Measurements from ENCODE around the gene POLE2.
"Not testable (repeated sequence)": the region's sequence is repeated elsewhere in the genome, so short reads cannot be mapped to it uniquely, and the experiment has no call there.

POLE2 gene, protein sequence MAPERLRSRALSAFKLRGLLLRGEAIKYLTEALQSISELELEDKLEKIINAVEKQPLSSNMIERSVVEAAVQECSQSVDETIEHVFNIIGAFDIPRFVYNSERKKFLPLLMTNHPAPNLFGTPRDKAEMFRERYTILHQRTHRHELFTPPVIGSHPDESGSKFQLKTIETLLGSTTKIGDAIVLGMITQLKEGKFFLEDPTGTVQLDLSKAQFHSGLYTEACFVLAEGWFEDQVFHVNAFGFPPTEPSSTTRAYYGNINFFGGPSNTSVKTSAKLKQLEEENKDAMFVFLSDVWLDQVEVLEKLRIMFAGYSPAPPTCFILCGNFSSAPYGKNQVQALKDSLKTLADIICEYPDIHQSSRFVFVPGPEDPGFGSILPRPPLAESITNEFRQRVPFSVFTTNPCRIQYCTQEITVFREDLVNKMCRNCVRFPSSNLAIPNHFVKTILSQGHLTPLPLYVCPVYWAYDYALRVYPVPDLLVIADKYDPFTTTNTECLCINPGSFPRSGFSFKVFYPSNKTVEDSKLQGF

DNA sequence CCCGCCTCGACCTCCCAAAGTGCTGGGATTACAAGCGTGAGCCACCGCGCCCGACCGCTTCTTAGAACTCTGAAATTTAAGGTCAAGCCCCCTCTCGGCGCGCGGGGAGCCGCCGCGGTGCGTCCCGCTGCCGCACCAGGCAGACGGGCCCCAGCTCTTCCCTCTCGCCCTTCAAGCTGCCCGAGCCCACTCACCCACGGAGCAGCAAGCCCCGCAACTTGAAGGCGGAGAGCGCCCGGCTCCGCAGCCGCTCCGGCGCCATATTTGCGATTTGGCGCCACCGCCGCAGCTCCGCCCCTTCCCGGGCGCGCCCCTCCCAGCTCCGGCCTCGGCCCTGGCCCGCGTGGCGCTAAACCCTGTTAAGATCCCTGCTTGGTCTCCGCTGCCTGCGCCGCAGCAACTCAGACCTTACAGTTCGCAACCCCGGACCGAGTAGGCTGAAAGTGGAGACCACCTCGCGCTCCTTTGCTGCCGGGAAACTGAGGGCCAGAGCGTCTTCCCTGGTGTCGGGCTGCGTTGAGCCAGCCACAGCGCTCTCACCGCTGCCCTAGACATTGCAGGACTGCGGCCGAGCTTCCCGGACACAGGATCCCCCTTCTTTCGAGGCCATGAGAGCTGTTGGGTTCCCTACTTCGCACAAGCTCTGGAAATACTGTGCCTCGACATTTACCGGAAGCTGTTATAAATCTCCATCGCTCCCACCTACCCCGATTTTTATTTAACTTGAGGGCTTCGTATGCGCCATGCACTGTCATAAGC, at the start of gene POLE2:
Gene POLE2, minus strand, starts transcription at position 273 of the 759 bp plus-strand sequence. Its CDS starts 11 bp downstream, at position 262.
- DNase-seq (ENCODE audit: low spot score) = peak; percentile 51

DNA sequence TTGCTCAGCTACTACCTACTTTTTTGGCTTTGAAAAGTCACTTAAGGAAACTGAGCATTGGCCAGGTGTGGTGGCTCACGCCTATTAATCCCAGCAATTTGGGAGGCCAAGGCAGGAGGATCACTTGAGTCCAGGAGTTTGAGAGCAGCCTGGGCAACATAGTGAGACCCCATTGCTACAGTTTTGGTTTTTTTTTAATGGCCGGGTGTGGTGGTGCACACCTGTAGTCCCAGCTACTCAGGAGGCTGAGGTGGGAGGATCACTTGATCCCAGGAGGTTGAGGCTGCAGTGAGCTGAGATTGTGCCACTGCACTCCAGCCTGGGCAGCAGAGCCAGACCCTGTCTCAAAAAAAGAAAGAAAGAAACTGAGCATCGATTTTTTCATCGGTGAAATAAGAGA, 47.7 kb upstream of the POLE2 start:
- not testable (repeated sequence) for DNase-seq (ENCODE audit: low spot score)

DNA sequence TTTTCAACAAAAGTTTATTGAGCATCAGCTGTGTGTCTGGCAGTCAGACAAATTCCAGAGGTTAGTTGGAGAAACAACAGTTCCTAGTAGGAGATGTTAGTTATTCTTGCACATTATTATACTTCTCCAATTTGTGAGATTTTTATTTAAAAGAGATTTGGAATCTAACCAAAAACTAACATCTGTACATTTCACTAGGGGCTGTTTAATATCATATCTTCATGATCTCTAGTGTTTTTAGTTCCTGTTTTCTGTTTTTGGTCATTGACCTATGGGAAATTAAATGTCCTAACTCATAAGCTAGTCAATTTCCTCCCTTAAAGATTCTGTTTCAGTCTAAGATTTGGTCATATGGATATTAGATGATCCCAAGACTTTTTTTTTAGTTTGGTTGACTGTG, 45.8 kb upstream of the POLE2 start:
- DNase-seq (ENCODE audit: low spot score) = no peak

DNA sequence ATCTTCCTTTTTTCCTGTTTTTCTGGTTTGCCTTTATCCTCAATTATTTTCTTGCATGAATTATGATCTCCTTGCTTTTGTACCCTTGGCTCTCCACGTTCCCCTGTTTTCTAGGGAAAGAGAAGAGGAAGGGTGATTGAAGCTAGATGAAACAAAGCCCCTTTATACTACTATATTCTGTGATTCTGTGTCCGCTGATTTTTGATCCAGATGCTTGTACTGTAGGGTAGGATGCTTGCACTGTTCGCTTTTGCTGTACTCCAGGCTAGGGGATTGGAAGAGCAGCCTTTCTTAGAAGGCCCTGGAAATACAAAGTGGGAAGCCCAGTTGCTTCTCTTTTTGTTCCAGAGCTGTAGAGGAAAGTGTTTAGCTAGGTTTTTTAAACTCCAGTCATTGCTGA, 44.9 kb upstream of the POLE2 start:
- no peak for DNase-seq (ENCODE audit: low spot score)

DNA sequence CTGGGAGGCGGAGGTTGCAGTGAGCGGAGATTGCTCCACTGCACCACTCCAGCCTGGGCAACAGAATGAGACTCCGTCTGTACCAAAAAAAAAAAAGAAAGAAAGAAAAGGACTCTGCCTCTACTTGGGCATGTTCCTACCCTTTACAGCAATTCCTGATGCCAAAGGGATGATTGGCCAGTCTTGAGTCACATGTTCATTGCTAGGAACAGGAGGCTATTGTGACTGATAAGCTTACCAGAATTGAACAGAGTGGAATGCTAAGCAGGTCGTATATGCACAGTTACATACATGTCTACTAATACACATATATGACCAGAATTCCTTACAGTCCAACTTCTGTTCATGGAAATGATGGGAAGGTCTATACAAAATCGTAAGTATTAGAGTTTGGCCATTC, 39.2 kb upstream of the POLE2 start:
- DNase-seq (ENCODE audit: low spot score) = no peak

DNA sequence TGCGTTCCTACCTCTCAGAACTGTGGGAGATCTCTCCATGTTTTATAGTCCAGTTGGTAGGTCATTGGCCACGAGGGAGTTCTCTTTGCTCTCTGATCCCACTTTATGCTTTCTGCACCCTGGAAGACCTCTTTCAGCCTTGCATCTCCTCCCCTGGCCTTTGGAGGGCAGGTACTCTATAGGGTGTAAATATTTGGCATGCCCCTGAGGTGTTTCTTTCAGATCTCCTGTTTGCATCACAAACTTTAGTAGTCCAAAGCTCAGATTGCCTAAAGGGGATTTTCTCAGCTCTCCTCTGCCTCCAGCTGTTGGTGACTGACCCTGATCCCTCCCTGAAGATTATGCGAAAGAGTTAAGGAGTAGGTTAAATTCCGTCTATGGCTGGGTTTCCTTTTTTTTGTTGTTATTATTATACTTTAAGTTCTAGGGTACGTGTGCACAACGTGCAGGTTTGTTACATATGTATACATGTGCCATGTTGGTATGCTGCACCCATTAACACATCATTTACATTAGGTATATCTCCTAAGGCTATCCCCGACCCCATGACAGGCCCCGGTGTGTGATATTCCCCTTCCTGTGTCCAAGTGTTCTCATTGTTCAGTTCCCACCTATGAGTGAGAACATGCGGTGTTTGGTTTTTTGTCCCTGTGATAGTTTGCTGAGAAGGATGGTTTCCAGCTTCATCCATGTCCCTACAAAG, 33.9 kb upstream of the POLE2 start:
- DNase-seq (ENCODE audit: low spot score) = not testable (repeated sequence)

DNA sequence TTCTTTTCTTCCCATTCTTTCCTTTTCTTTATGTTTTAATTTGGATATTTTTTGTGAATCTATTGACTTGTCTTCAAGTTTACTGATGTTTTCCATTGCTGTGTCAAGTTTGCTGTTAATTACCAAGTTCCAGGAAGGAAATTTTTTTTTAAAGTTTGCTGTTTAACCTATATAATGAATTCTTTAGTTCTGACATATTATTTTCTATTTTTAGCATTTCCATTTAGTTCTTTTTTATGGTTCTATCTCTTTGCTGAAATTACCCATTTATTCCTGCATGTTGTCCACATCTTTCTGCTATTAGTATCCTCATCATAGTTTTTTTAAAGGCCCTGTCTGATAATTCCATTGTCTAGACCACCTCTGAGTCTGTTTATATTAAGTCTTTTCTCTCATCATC, 32.7 kb upstream of the POLE2 start:
- DNase-seq (ENCODE audit: low spot score) = no peak

DNA sequence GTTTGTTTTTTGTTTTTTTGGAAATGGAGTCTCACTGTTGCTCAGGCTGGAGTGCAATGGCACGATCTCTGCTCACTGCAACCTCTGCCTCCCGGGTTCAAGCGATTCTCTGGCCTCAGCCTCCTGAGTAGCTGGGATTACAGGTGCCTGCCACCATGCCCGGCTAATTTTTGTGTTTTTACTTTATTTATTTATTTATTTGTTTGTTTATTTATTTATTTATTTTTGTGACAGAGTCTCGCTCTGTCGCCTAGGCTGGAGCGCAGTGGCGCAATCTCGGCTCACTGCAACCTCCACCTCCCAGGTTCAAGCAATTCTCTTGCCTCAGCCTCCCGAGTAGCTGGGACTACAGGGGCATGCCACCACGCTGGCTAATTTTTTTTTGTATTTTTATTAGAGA, 23.0 kb upstream of the POLE2 start:
- DNase-seq (ENCODE audit: low spot score) = not testable (repeated sequence)

DNA sequence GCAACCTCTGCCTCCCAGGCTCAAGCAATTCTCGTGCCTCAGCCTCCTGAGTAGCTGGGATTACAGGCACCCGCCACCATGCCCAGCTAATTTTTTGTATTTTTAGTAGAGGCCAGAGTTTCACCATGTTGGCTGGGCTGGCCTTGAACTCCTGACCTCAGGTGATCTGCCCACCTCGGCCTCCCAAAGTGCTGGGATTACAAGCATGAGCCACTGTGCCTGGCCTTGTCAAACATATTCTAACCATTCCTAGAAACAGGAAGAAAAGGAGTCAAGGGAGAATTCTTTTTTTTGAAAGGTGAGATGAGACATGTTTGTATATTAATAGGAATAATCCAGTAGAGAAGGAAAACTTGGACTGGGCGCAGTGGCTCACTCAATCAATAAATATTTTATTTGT, 16.5 kb upstream of the POLE2 start:
- not testable (repeated sequence) for DNase-seq (ENCODE audit: low spot score)

DNA sequence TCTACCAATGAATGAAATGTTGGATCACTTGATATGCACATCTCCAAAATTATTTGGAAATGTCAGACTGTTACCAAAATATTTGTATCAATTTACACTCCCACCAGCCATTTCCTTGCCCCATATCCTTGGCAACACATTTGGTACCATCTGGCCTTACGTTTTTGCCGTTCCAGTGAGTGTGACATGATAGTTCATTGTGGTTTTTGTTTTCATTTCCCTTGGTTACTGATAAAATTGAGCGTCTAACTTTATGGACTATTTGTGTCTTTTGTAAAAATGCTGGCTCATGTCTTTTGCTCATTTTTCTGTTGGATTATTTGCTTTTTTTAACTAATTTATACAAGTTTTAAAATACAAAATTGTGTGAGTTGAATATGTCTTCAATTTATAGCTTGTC, 16.0 kb upstream of the POLE2 start:
- DNase-seq (ENCODE audit: low spot score) = no peak

DNA sequence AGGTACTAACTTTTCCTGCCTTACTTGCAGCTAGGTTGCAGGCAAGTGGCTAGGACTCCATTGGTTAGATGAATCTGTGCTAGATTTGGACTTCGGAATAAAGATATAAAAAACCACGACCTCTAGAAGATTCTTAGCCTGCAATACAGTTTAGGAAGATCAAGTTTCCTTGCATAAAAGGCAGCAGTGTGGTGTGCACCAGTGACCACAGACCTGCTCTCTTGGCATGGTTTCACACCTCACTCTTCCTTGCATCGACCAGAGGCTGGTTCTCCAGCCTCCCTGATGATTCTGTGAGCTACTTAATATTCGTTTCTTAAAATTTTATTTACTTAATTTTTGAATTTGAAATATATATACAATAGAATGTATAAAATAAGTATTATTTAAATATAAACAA, 14.7 kb upstream of the POLE2 start:
- no peak for DNase-seq (ENCODE audit: low spot score)

DNA sequence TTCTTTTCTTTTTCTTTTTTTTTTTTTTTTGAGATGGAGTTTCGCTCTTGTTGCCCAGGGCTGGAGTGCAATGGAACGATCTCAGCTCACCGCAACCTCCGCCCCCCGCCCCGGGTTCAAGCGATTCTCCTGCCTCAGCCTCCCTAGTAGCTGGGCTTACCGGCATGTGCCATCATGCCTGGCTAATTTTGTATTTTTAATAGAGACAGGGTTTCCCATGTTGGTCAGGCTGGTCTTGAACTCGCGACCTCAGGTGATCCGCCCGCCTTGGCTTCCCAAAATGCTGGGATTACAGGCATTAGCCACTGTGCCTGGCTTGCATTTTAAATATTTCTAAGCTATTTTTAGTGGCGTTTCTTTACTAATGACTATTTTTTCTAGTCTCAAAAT, 5.7 kb upstream of the POLE2 start:
- not testable (repeated sequence) for DNase-seq (ENCODE audit: low spot score)

DNA sequence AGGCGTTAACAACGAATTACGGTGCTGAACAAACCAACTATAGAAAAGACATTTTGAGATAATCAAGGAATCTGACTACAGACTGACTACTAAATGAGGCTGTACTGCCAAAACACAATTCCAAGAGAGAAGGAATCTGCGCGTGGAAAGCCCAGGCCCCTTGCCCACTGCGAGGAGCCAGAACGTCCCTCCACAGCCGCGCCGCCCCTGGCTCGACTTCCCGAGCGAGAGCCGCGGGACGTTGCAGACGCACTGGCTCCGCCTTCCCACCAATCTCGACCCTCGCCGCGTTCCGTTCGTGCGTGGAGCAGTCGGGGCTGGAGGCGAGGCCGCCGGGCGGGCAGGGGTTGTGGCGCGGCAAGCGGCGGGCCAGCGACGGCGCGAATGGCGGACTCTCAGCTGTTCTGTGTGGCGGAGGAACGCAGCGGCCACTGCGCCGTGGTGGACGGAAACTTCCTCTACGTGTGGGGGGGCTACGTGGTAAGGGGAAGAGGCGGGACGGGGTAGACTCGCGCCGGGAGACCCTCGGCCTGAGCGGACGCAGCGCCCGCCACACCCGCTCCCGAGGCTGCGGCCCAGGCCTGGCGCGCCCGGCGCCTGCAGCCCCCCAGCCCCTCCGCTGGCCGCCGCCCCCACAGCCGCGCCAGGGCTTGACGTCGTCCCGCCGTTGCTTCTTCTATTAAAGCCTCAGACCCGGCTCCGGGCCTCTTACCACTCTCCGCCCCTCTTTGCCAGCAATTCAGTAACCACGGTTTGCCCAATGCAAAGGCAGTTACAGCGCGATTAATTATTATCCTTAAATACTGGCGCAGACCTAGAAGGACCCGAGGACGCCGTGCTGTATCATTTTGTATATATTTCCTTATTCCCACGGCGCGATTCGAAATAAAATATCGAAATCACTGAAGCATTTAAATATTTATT, 5.1 kb upstream of the POLE2 start, which contains the start of gene KLHDC1:
Gene KLHDC1, plus strand, starts transcription at position 310 of the 924 bp plus-strand sequence. Its CDS starts 75 bp downstream, at position 385.
- no peak for DNase-seq (ENCODE audit: low spot score)

DNA sequence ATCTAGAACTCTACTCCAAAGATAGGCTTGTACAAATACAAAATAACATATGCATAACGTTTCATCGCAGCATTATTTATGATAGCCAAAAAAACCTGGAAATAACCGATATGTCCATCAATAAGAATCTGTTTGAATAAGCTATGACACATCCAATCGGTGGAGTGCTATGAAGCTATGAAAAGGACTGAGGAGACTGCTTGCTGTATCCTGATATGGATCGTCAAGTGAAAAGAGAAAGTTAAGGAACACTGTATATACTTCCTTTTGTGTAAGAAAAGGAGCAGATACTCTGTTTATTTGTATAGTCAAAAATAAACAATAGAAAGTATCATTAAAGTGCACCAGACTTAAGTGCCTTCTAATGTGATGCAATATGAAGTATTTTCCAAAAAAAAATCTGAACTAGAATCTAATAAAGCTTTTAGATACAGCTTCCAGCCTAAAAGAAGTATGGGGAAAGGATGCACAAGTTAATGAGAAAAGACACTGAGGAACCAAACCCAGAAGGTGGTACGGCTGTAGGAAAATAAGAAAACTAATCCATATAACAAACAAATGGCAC, 4.3 kb upstream of the POLE2 start:
- DNase-seq (ENCODE audit: low spot score) = no peak

DNA sequence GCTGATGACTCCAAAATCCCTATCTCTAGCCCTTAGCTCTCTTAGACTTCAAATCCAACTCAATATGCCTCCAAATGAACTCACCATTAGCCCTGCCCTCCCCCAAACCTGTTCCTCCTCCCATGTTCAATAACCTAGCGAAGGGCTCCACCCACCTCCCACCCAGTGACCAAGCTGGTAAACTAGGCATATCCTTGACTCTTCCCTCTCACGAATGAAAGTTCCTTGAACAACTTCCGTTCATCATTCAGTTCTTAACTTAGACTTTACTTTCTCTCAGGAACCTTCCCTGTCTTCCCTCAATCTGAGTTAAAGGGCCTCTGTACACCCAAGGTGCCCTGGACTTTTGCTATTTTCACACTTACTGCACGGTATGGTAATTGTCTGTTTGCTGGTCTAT, 3.0 kb upstream of the POLE2 start:
- no peak for DNase-seq (ENCODE audit: low spot score)

DNA sequence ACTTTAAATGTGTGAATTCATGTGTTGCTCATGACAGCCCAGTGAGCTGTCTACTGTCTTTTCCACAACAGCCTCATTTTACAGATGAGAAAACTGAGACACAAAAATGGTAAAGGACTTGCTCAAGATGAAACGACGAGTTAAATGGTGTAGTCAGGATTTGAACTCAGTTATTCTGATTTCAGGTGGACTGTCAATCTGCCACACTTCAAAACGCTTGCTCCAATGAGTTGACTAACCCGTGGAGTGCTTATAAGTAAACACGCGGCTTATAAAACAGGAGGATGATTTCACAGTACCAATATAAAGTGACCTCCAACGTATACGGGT, 652 bp upstream of the POLE2 start:
- no peak for DNase-seq (ENCODE audit: low spot score)

DNA sequence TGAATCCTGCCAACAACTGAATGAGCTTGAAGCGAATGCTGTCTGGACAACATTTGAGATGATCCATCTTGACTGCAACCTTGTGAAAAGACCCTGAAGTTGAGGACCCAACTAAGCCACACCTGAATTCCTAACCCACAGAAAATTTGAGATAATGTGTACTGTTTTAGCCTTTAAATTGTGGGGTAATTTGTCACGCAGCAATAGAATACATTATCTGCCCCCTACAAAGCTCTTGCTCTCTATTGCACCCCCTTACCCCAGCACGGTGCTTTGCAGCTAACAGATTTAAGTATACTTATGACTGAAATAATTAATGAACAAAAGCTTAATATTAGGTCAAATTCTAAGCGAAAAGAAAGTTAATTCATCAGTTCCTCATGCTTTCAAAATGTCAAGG, 1.6 kb downstream of the POLE2 start:
- no peak for DNase-seq (ENCODE audit: low spot score)

DNA sequence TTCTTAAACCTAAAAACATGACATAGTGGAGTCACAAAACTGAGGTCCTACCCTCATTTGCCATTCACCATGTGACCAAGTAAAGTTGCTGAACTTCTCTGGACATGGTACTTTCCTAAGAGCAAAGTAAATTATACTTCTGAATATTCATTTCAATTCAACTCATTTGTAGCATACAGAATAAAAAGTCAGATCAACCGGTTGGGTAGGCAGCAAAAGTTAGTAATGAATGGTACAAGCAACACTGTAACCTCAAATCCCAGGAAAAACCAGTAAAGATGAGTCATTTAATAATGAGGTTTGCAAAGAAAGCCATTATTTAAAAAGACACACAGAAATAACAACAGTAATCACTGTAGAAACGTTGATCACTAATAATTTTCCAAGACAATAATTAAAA, 8.7 kb downstream of the POLE2 start:
- no peak for DNase-seq (ENCODE audit: low spot score)

DNA sequence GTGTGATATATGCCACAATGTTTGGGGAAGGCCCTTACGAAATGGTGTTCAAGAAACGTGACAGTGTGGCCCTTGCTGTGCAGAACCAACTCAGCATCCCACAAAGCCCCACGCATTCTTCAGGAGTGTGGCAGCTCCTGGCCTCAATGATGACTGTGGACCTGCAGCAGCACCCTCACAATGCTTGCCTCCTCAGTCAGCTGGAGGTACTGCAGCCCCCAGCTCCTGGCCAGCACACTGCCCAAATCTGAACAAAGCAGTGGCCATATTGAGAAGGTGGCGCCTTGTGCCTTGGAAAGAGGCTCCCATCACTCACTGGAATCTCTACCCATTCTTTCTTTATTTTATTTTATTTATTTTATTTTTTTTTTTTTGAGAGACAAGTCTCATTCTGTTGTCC, 10.4 kb downstream of the POLE2 start:
- DNase-seq (ENCODE audit: low spot score) = no peak

DNA sequence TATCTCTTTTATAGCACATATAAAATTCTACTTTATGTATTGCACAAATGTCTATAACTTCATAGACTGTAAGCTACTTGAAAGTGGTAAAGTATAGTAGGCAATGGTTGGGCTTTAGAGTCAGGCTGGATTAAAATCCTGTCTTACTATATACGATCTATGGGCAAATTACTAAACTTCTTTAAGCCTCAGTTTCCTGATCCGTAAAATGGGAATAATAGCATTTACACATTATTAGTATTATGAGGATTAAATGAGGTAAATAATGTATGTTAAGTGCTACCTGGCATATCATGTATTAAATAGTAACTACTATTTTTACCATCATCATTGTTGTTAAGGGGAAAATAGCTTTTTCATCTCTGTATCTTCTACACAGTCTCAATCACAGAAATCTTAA, 14.4 kb downstream of the POLE2 start:
- no peak for DNase-seq (ENCODE audit: low spot score)

DNA sequence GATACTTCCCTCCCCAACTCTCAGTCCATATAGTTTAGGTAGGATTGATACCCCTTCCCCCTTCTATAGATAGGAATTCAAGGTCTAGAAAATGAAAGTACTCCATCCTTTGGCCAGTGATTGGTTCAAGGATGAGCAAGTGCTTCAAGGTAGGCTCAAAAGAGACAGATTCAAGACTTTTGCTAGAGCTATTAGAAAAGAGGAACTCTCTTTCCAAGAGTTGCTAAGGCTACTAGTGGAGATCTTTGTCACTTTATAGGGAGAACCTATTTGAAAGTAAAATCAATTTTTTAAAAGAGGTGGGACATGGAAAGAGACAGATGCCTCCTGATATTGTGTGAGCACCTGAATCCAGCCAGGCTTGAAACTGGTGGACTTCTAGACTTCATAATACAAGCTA, 17.5 kb downstream of the POLE2 start:
- DNase-seq (ENCODE audit: low spot score) = no peak

Data from hematopoietic multipotent progenitor cell treated with erythropoietin and hydrocortisone succinate and interleukin-3 and kit ligand, for 17 days (in vitro differentiated cells).